T follicular helper cell (primary cell): ENCODE data around the gene KDM1B.
"Not testable (repeated sequence)": the region's sequence is repeated elsewhere in the genome, so short reads cannot be mapped to it uniquely, and the experiment has no call there.

Source experiments
- DNase-seq: peaks from one replicate; pipeline ENCODE4 v3.0.0-alpha.2; 2020; ENCODE audit warnings: low read depth

Gene KDM1B

DNA sequence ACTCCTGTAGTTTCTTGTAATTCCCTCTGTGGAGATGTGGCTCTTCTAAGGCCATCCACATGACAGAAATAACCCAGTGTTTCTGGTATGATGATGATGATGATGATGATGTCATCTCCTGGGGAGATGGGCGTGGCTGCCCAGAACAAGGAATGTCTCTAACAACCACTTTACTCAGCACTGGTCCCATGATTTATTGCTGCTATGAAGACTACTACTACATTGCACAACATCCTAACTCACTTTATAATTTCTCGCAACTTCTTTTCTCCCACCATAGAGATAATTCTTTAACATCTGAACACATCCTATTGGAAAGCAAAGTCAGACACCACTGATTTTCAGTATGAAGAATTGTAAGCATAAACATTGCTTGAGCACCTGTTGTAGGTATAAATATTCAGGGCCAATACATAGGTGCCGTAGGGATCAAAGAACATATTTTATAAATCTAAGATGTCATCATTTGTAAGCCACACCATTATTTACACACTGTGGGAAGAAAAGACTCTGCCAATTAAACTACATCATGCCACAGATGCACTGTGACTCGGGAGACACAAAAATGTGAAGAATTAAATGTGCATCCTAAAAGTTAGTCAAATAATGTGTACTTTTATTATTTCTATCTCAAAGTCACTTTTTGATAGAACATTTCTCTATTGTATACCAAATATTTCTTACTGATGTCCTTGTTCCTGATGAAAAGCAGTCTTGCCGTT is 6.8 kb upstream of the KDM1B start:
- DNase-seq, result no peak

GRCh38 chr6:18151391-18151790 is 3.8 kb upstream of the KDM1B start:
- DNase-seq, result not testable (repeated sequence)

- no peak for DNase-seq
These were observed 3.4 kb upstream of the KDM1B start for GRCh38 chr6:18151801-18152200.

DNA sequence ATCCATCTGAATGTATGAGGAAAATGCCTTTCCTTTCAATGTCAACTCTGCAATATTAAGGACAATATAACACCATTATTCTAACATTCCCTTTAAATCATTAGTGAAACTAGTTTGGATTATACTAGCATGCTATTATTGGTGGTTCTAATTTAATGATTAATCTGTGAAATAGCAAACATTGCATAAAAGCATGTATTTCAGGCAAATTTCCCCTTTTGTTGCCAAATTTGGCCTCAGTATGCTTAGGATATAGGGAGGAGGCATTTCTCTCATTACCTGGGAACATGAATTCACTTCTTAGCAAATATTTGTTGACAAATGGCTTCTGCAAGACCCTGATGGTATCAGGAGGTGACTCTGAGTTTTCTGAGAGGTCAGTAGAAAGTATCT is 1.9 kb upstream of the KDM1B start:
- no peak for DNase-seq

DNA sequence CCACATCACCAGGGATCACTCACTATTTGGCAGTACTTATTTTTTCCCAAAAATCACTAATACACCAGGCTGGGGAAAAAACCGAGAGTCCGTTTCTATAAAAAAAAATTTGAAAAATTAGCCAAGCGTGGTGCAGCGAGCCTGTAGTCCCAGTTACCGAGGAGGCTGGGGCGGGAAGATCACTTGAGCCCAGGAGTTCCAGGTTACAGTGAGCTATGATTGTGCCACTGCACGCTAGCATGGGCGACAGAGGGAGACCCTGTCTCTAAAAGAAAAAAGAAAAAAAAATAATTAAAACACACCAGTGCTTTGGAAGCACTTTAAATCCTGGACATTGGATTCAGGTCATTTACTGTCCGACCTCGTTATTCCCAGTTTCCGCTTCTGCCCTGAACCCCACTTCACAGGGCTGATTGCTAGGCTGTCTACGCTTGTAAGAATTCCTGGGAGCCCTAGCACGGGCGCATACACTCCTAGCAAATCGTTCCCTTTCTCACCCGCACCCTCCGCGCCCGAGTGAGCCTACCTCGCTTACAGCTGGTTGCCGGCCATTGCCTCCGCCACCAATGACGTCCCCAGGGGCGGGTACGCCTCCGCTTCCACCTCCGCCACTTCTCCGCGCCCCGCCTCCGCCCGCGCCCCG is 594 bp upstream of the KDM1B start, which contains the start of gene TPMT:
TPMT (minus strand) TSS at position 571 of the 643 bp plus-strand sequence. CDS start 5,950 bp downstream, outside the sequence.
- no peak for DNase-seq

DNA sequence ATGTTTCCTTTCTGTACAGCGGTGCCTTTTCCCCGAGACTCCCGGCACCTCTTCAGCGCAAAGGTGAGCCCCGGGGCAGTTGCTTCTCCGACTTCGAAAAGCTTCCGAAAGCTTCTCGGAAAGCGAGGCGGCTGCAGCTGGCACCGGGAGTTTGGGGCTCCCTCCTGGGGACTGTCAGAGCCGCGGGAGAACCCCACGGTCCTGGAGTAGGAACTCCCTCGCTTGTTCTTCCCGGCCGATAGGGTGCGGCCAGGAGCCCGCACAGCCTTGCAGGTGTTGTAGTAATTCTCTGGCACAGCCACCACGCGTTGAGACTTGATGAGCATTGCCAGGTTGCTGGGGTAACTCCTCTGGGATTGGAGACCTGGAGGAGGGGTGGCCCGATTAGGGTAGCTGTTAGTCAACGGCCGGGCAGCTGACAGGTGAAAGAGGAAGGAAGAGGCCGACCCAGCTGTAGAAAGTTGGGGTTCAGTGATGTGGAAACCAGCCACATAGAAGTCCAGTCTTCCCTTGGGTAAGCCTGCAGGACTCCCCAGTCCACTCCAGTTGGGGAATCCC is 721 bp downstream of the KDM1B start:
- peak; percentile 35 for DNase-seq

- no peak for DNase-seq
These were observed 5.7 kb downstream of the KDM1B start for GRCh38 chr6:18160911-18161310.

DNA sequence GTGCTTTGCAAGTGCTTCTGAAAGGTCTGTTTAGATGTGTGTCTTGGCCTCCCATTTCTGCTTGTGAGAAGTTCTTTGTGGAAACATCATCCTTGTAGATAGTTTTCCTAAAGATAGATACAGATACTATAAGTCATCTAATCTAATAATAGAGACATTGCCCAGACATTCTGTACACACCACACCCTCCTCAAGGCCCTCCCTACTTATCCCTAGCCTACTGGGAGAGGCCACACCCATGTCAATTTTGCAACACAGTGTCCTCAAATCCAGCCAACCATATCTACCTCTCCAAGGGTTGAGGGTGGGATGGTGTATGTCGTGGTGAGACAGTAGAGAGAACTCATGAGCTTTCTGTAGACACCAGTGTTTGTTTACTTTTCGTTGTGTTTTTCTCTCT is 6.2 kb downstream of the KDM1B start:
- no peak for DNase-seq

DNA sequence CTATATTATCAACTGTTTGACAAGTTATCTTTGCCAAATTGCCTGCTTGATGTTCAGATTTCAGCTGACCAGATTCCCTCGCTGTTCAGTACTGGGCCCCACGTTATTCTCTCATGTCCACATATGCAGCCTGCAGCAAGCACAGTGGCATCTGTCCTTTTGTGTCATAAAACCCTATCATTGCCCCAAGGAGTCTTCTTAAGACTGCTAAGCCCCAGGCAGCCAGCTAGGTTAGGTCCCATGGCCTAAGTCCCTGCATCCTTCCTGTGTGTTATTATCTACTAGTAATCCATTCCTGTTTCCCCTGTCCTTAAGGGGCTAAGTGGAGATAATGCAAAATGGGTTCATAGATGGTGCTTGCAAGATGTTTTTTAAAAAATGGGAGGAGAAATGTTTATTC is 7.2 kb downstream of the KDM1B start:
- no peak for DNase-seq

- no peak for DNase-seq
These were observed 10.5 kb downstream of the KDM1B start for GRCh38 chr6:18165751-18166150.

DNA sequence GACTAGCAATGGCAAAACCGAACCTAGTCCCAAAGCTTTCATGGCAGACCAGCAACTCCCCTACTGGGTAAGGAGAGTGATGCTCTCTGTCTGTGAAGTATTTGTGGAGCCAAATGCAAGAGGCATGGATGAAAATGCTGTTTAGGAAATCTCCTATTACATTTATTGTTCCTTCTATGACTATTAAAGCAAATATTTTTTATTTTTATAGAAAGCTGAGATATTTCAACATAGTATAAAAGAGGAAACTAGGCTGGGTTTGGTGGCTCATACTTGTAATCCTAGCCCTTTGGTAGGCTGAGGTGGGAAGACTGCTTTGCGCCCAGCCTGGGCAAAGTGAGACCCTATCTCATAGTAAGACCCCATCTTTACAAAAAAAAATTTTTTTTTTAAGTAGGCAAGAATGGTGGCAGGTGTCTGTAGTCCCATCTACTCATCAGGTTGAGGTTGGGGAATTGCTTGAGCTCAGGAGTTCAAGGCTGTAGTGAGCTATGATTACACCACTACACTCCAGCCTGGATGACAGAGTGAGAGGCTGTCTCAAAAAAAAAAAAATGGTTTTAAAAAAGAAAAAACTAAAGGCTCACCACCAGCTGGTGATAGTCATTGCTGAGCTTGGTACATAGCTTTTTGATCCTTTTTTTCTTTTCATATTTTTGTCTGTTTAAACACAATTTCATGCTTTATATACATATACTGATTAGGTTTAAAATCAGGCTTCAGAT is 11.3 kb downstream of the KDM1B start:
- DNase-seq, result no peak

GRCh38 chr6:18168264-18168663 is 13.0 kb downstream of the KDM1B start:
- DNase-seq, result no peak

DNA sequence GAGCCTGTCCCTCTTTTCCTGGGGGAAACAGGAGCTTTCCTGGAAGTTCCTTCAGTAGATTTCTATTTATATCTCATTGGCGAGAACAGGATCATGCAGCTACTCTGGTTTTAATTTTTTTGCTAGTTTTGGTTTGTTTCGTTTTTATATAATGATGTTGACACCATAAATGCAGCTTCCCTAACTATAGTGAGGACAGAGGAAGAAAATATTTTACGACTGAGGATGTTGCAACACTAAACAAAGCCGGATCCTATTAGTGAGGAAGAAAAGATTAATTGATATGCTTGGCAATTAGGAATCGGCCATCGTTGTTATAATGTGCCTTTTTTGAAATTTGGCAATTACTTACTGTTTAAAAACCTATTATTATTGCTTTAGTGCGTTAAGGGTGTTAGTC is 16.6 kb downstream of the KDM1B start:
- no peak for DNase-seq

DNA sequence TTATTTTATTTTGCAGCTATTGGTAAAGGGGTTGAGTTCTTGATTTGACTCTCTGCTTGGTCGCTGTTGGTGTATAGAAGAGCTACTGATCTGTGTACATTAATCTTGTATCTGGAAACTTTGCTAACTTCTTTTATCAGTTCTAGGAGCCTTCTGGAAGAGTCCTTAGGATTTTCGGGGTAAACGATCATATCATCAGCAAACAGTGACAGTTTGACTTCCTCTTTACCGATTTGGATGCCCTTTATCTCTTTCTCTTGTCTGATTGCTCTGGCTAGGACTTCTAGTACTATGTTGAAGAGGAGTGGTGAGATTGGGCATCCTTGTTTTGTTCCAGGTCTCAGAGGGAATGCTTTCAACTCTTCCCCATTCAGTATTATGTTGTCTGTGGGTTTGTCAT is 21.0 kb downstream of the KDM1B start:
- not testable (repeated sequence) for DNase-seq

DNA sequence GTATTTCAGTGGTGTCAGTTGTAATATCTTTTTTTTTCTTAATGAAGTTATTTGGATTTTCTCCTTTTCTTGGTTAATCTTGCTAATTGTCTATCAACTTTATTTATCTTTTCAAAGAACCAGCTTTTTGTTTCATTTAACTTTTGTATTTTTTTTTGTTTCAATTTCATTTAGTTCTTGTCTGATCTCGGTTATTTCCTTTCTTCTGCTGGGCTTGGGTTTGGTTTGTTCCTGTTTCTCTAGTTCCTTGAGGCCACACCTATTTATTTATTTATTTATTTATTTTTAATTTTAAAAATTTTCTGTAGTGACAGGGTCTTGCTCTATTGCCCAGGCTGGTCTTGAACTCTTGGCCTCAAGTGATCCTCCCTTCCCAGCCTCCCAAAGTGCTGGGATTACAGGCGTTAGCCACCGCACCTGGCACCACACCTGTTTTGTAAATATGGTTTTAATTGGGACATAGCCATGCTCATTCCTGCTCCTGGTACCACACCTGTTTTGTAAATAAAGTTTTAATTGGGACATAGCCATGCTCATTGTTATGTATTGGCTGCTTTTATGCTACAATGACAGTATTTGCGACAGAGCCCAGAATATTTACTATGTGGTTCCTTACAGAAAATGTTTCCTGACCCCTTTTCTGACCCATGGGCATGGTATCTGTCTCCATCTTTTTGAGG is 22.2 kb downstream of the KDM1B start:
- no peak for DNase-seq

GRCh38 chr6:18178960-18179615 is 23.9 kb downstream of the KDM1B start:
- DNase-seq, result no peak

- DNase-seq, result no peak
These were observed 24.6 kb downstream of the KDM1B start for GRCh38 chr6:18179770-18180356.

DNA sequence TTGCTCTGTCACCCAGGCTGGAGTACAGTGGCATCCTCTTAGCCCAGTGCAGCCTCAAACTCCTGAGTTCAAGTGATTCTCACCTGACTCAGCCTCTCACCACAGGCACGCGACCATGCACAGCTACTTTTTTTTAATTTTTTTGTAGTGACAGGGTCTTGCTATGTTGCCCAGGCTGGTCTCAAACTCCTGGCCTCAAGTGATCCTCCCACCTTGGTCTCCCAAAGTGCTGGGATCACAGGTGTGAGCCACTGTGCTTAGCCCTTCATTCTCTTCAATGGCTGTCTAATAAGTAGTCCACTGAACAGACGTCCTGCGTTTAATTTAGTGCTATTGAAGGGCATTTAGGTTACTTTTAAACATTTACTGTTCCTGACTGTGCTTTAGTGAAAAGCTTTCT is 27.3 kb downstream of the KDM1B start:
- DNase-seq, result no peak

- no peak for DNase-seq
These were observed 28.5 kb downstream of the KDM1B start for GRCh38 chr6:18183766-18184165.

- DNase-seq, result no peak
These were observed 30.4 kb downstream of the KDM1B start for GRCh38 chr6:18185624-18186023.

- DNase-seq, result no peak
These were observed 30.8 kb downstream of the KDM1B start for GRCh38 chr6:18186033-18186432.
